Breast epithelium (tissue), 3 donors: ENCODE data around the gene HOXB6.

Experiments
- POLR2A ChIP-seq: fragments of 450-650 bp; IDR thresholded peaks from one replicate; pipeline ENCODE4 v1.6.1; 2016; ENCODE audit warnings: antibody characterized with exemption, mild to moderate bottlenecking, moderate library complexity
- POLR2AphosphoS5 ChIP-seq, 3 donors: sonication (generic); formaldehyde crosslinking; IDR thresholded peaks; one replicate each; pipeline ENCODE4 v1.6.1; 2017; ENCODE audit warnings: antibody characterized with exemption in 3 of 3
- TF ChIP-seq, protein P1 (sequence below), 3 donors: fragments of 450-650 bp; IDR thresholded peaks; one replicate each; pipeline ENCODE4 v1.5.1; 2016 to 2017; ENCODE audit warnings: antibody characterized with exemption in 3 of 3, mild to moderate bottlenecking in 3 of 3, moderate library complexity in 3 of 3

DNA sequence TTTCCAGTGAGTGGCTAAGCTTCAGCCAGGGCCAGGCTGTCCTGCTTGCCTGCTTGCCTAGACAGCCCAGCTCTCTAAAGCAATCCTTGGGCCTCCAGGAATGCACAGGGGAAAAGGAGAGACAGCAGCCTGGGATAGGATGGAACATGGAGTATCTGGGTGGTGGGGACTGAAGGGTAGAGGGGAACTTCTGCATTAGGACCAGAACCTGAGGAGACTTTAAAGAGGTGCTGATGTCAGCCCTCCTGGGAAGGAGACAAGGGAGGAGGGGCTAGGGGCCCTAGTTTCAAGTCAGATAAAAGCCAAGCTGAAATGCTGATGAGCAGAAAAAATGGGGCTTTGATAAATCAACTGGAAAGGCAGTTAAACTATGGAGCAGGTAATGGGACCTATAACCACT is 4.2 kb upstream of the HOXB6 start:
- TF ChIP-seq, protein P1, sequence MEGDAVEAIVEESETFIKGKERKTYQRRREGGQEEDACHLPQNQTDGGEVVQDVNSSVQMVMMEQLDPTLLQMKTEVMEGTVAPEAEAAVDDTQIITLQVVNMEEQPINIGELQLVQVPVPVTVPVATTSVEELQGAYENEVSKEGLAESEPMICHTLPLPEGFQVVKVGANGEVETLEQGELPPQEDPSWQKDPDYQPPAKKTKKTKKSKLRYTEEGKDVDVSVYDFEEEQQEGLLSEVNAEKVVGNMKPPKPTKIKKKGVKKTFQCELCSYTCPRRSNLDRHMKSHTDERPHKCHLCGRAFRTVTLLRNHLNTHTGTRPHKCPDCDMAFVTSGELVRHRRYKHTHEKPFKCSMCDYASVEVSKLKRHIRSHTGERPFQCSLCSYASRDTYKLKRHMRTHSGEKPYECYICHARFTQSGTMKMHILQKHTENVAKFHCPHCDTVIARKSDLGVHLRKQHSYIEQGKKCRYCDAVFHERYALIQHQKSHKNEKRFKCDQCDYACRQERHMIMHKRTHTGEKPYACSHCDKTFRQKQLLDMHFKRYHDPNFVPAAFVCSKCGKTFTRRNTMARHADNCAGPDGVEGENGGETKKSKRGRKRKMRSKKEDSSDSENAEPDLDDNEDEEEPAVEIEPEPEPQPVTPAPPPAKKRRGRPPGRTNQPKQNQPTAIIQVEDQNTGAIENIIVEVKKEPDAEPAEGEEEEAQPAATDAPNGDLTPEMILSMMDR (IDR thresholded peaks at IDR 0.05): no peak
- TF ChIP-seq POLR2A: no peak
- TF ChIP-seq POLR2AphosphoS5 (IDR thresholded peaks at IDR 0.05): no peak
